Smooth muscle cell of the brain vasculature (primary cell): Measurements from ENCODE around the gene CLEC9A.
"Not testable (repeated sequence)": the region's sequence is repeated elsewhere in the genome, so short reads cannot be mapped to it uniquely, and the experiment has no call there.

Experiments
- DNase-seq: peaks from one replicate; pipeline ENCODE4 v3.0.0-alpha.2; 2012; ENCODE audit warnings: low read depth, low spot score

The CLEC9A gene

GRCh38 chr12:10030446-10030845 lies at the start of gene CLEC9A:
CLEC9A (plus strand) TSS chr12:10030682; CDS start chr12:10052688, 22,006 bp downstream.
- DNase-seq = no peak

GRCh38 chr12:9991876-9992275 lies 38.6 kb upstream of the CLEC9A start:
- no peak for DNase-seq

GRCh38 chr12:9992296-9992695 lies 38.2 kb upstream of the CLEC9A start:
- DNase-seq = no peak

- DNase-seq = no peak
Measured at GRCh38 chr12:9999016-9999415, 31.5 kb upstream of the CLEC9A start, which contains the start of gene CLEC1B. CLEC1B (minus strand) TSS chr12:9999121; CDS start chr12:9999100, 21 bp downstream.

GRCh38 chr12:10001171-10001776 lies 29.2 kb upstream of the CLEC9A start:
- DNase-seq = no peak

- DNase-seq = no peak
Measured at GRCh38 chr12:10012630-10013330, 17.7 kb upstream of the CLEC9A start.

- no peak for DNase-seq
Measured at GRCh38 chr12:10015450-10015849, 15.0 kb upstream of the CLEC9A start.

- DNase-seq = no peak
Measured at GRCh38 chr12:10016881-10017280, 13.6 kb upstream of the CLEC9A start.

GRCh38 chr12:10018386-10018785 lies 12.1 kb upstream of the CLEC9A start:
- DNase-seq = no peak

- DNase-seq = no peak
Measured at GRCh38 chr12:10021342-10021741, 9.1 kb upstream of the CLEC9A start.

- no peak for DNase-seq
Measured at GRCh38 chr12:10025236-10025635, 5.2 kb upstream of the CLEC9A start.

GRCh38 chr12:10026666-10027065 lies 3.8 kb upstream of the CLEC9A start:
- not testable (repeated sequence) for DNase-seq

GRCh38 chr12:10027311-10027710 lies 3.2 kb upstream of the CLEC9A start:
- no peak for DNase-seq

- no peak for DNase-seq
Measured at GRCh38 chr12:10027721-10028120, 2.8 kb upstream of the CLEC9A start.

GRCh38 chr12:10031321-10031720 lies 839 bp downstream of the CLEC9A start:
- no peak for DNase-seq

- DNase-seq = peak; percentile 12
Measured at GRCh38 chr12:10031771-10032175, 1.3 kb downstream of the CLEC9A start.

GRCh38 chr12:10033783-10034545 lies 3.5 kb downstream of the CLEC9A start:
- DNase-seq = no peak

- DNase-seq = no peak
Measured at GRCh38 chr12:10042167-10042566, 11.7 kb downstream of the CLEC9A start.

- no peak for DNase-seq
Measured at GRCh38 chr12:10048526-10048925, 18.0 kb downstream of the CLEC9A start.

GRCh38 chr12:10052193-10052913 lies 21.9 kb downstream of the CLEC9A start:
- DNase-seq = no peak

- DNase-seq = no peak
Measured at GRCh38 chr12:10058387-10058786, 27.9 kb downstream of the CLEC9A start.

- DNase-seq = no peak
Measured at GRCh38 chr12:10065241-10065640, 34.8 kb downstream of the CLEC9A start.
